ENCODE results near the gene MTTP.

GRCh38 chr4:99636422-99636821, 61.8 kb downstream of the MTTP start:
- TF ChIP-seq, protein P1, sequence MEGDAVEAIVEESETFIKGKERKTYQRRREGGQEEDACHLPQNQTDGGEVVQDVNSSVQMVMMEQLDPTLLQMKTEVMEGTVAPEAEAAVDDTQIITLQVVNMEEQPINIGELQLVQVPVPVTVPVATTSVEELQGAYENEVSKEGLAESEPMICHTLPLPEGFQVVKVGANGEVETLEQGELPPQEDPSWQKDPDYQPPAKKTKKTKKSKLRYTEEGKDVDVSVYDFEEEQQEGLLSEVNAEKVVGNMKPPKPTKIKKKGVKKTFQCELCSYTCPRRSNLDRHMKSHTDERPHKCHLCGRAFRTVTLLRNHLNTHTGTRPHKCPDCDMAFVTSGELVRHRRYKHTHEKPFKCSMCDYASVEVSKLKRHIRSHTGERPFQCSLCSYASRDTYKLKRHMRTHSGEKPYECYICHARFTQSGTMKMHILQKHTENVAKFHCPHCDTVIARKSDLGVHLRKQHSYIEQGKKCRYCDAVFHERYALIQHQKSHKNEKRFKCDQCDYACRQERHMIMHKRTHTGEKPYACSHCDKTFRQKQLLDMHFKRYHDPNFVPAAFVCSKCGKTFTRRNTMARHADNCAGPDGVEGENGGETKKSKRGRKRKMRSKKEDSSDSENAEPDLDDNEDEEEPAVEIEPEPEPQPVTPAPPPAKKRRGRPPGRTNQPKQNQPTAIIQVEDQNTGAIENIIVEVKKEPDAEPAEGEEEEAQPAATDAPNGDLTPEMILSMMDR (IDR thresholded peaks at IDR 0.05) = no peak
- TF ChIP-seq POLR2A (IDR thresholded peaks at IDR 0.05) (no peak), POLR2AphosphoS5 (IDR thresholded peaks at IDR 0.05; ENCODE audit: insufficient read depth in 1 of 2, low read depth in 1 of 2) (no peak)
